B cell (primary cell): ENCODE data around the gene ABR.

Source experiments
- CTCF ChIP-seq: fragments of 200-600 bp; IDR thresholded peaks from one replicate; pipeline ENCODE4 v1.8.0; 2022; ENCODE audit warnings: antibody characterized with exemption, mild to moderate bottlenecking
- EZH2 ChIP-seq: IDR thresholded peaks from 2 replicates; pipeline ENCODE4 v1.6.1; 2012; ENCODE audit warnings: borderline replicate concordance, low read depth, mild to moderate bottlenecking, moderate library complexity, low read length; ENCODE audit not compliant: insufficient read depth, poor library complexity, severe bottlenecking

GRCh38 chr17:1126801-1127550 is 52.8 kb downstream of the ABR start:
- TF ChIP-seq CTCF (no peak), EZH2 (no peak)
